GM13976 (cell line): Measurements from ENCODE around the gene CBX8.

Source experiments
- DNase-seq: peaks from one replicate; pipeline ENCODE4 v3.0.0; 2012; ENCODE audit warnings: low spot score
- in situ Hi-C: fragments of 300-500 bp; cut with MboI; formaldehyde crosslinking; loops from one replicate; pipeline ENCODE4 v1.12.0; 2022; ENCODE audit warnings: low sequenced_read_pairs, mixed read lengths, inconsistent platforms; ENCODE audit not compliant: unreplicated experiment
- TF ChIP-seq, protein P1 (sequence below): IDR thresholded peaks from 2 replicates; pipeline ENCODE4 v1.5.1; 2012; ENCODE audit warnings: borderline replicate concordance, mild to moderate bottlenecking; ENCODE audit not compliant: insufficient read depth; ENCODE audit errors: extremely low read depth, missing control alignments, control extremely low read depth

The CBX8 gene

DNA sequence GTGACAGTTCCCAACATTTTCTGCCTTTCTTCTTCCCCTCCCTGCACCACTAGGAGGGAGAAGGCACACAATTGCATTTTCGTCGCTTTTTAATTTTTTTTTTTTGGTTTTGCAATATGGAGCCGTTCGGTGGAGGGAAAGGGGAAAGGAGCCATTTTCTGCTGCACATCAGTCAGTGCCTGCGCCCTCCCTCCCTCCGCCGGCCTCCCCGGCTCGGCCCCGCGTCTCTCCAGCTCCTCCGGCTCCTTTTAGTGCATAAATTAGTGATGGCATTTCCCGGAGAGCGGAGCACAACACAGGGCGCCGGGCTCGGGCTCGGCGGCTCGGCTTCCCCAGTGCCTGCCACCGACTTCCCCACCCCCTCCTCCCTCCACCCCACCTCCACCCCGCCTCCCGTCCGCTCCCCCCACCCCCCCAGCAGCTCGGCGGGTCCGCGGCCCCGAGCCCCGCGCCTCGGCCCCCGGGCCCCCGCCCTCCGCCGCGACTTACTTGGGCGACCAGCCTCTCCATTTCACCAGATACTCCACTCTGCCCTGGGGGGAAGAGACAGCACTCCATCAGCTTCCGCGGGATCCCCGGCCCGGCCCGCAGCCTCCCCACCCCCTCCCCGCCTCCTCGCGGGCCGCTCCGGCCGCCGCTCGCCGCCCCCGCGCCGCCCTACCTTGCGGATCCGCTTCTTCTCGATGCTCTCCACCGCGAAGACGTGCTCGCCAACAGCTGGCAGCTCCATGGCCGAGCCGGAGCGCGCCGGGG lies 41.8 kb upstream of the CBX8 start:
- DNase-seq: peak; percentile 66
- TF ChIP-seq, protein P1, sequence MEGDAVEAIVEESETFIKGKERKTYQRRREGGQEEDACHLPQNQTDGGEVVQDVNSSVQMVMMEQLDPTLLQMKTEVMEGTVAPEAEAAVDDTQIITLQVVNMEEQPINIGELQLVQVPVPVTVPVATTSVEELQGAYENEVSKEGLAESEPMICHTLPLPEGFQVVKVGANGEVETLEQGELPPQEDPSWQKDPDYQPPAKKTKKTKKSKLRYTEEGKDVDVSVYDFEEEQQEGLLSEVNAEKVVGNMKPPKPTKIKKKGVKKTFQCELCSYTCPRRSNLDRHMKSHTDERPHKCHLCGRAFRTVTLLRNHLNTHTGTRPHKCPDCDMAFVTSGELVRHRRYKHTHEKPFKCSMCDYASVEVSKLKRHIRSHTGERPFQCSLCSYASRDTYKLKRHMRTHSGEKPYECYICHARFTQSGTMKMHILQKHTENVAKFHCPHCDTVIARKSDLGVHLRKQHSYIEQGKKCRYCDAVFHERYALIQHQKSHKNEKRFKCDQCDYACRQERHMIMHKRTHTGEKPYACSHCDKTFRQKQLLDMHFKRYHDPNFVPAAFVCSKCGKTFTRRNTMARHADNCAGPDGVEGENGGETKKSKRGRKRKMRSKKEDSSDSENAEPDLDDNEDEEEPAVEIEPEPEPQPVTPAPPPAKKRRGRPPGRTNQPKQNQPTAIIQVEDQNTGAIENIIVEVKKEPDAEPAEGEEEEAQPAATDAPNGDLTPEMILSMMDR: no peak
- in situ Hi-C loops: no loop called here

DNA sequence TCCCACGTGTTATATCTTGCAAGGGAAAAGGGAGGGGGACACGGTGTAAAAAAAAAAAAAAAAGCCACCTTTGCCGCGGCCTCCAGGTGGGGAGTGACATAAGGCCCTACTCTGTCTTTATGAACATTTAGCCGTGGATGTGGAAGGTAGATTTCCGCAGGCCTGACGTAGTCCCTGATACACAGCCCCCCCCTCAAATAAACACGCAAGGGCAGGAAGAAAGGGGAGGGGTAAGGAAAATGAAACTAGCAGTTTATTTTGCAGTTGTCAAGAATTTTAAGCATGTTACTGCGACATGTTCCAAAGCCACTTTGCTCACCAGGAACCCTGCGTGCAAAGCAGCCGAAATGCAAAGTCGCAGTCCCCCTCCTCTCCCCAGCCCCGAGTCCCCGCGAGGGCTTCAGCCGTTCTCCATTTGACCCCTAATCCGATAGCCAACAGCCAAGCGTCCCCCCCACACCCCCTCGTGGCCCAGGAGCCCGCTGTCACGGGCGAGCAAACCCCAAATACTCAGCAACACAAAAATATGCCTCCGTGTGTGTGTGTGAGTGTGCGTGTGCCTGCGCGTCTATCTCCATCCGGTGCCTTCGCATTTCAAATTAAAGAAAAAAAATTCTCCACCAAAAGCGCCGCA lies 41.1 kb upstream of the CBX8 start:
- no peak for DNase-seq
- TF ChIP-seq, protein P1: no peak
- in situ Hi-C loops: no loop called here

DNA sequence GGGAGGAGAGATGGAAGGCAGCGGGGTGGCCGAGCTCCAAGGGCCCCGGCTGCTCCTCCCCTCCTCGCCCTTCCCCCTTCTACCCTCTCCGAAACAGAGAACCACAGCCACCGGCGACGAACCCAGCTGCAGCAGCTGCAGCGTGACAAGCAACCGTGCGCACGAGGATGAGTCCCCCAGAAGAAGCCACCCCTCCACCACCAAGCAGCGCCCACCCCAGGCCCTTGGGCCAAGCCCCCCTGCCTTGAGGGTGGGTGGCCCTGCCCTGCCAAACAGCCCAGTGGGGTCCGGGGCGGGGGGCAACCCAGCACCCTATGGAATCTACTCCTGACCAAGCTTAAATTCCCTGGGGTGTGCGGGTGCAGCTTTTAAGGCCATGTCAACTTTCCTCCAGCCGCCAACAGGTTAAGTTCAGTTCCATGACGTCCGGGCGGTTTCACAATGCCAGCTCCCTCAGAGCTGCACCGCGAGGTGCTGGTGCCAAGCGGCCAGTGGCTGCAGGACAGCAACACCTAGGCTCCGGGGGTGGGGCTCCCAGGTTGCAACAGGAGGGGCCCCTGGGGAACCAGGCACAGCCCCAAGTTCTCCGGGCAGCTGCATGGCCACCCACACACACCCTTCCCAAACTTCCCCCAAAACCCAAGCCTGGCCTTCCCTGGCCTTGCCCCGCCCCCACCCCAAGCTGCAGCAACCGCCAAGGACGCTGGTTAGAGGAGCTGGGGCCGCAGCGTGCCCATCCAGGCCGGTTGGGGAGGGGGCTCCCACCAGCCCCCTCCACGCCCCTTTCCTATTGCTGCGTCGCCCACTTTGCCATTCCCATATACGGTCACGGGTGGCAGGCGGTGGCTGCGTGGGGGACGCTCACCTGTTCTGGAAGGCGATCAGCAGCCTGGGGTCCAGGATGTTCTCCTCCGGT lies 40.4 kb upstream of the CBX8 start:
- in situ Hi-C loops: no loop called here
- peak; percentile 81 for DNase-seq
- TF ChIP-seq, protein P1: no peak

DNA sequence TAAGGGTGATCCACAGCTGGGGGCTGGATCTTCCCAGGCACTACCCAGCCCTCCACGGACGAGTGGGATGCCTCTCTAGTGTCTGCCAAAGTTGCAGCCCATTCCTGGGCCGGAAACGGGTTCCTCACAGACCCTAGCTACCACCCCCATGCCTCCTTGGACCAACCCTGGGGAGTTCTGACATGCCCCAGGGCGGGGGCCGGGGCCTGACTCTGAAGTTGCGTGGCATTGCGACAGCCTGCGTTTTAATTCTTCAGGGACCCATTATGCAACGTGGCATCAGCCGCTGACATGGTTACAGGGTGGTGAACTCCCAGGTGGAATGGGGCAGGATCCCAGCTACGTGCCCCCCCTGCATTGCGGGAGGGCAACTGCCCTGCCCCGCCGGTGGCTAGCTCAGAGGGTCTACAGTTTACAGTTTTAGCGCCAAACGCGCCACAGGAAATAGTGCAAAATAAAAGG lies 39.7 kb upstream of the CBX8 start:
- DNase-seq: no peak
- TF ChIP-seq, protein P1: no peak
- in situ Hi-C loops: no loop called here

DNA sequence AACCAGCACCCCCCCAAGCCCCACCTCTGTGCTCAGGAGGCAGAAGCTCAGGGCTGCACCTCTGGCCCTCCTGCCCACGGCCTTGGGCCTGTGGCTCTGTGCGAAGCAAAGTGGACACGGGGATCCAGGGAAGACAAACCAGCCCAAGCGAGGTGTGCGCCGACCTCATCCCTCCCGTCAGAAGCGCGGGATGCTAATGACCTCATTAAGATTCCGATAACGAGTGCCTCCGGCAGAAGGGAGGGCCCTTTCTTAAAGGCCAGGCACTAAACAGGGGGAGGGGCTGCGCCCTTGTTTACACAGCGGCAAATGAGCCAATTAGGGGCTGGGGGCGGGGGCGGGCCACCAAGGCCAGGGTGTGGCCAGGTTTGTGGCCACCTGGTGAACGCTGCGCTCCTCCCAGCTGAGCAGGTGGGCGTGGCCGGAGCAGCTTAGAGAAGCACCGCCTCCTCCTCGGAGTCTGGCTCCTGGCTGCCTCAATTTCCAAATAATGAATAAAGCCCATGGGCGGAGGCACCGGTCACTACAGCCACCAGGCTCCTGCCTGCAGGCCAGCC lies 39.2 kb upstream of the CBX8 start:
- no peak for DNase-seq
- in situ Hi-C loops: no loop called here

More for the DNA sequence above, 39.2 kb upstream of the CBX8 start:
- TF ChIP-seq, protein P1: no peak
